Neural cell (in vitro differentiated cells): ENCODE data around the gene RPL28. TPM values are rescaled to one million over a fixed set of nuclear protein-coding genes. Genes with fewer than 3 reads are reported as not detected.

Experiments used
- H2AFZ ChIP-seq: fragments of 200-600, 300-800 bp; sonication (generic), shearing (Covaris generic); 2 replicates; pipeline ENCODE4 v1.6.0; 2014; ENCODE audit warnings: low read depth, mild to moderate bottlenecking, antibody characterized with exemption, low read length, moderate library complexity
- H3F3A ChIP-seq: fragments of 200-600 bp; shearing (Covaris generic); 2 replicates; pipeline ENCODE4 v1.6.1; 2016; ENCODE audit warnings: mild to moderate bottlenecking, moderate library complexity, mixed read lengths, antibody characterized with exemption, low read length; ENCODE audit not compliant: insufficient read depth, poor library complexity, severe bottlenecking
- H3K27ac ChIP-seq: fragments of 200-600, 300-800 bp; sonication (generic), shearing (Covaris generic); 2 replicates; pipeline ENCODE4 v1.5.1; 2014; ENCODE audit warnings: mild to moderate bottlenecking, low read length, moderate library complexity
- H3K27me3 ChIP-seq: fragments of 300-800, 200-600 bp; sonication (generic), shearing (Covaris generic); 2 replicates; pipeline ENCODE4 v1.6.0; 2014; ENCODE audit warnings: mild to moderate bottlenecking, low read depth, low read length, moderate library complexity; ENCODE audit not compliant: insufficient read depth
- H3K36me3 ChIP-seq: fragments of 300-800, 200-600 bp; sonication (generic), shearing (Covaris generic); 2 replicates; pipeline ENCODE4 v1.5.1; 2014; ENCODE audit warnings: mild to moderate bottlenecking, antibody characterized with exemption, low read length, moderate library complexity; ENCODE audit not compliant: insufficient read depth
- H3K4me2 ChIP-seq: fragments of 300-800, 200-600 bp; sonication (generic), shearing (Covaris generic); 2 replicates; pipeline ENCODE4 v1.6.0; 2014; ENCODE audit warnings: mild to moderate bottlenecking, low read length
- H3K4me3 ChIP-seq: fragments of 300-800, 200-600 bp; sonication (generic), shearing (Covaris generic); 2 replicates; pipeline ENCODE4 v1.5.1; 2014; ENCODE audit warnings: mild to moderate bottlenecking, low read length, moderate library complexity
- H3K79me2 ChIP-seq: fragments of 200-600 bp; shearing (Covaris generic); replicated peaks from 2 replicates; pipeline ENCODE4 v1.6.0; 2014; ENCODE audit warnings: mild to moderate bottlenecking, low read length, moderate library complexity; ENCODE audit not compliant: insufficient read depth
- H3K9ac ChIP-seq: fragments of 300-800, 200-600 bp; sonication (generic), shearing (Covaris generic); 2 replicates; pipeline ENCODE4 v1.6.1; 2016; ENCODE audit warnings: mild to moderate bottlenecking, low read length, mixed read lengths
- H3K9me2 ChIP-seq: fragments of 200-600 bp; shearing (Covaris generic); 2 replicates; pipeline ENCODE4 v1.6.1; 2016; ENCODE audit warnings: mild to moderate bottlenecking, low read length, mixed read lengths; ENCODE audit not compliant: insufficient read depth
- H3K9me3 ChIP-seq: fragments of 200-600, 300-800 bp; sonication (generic), shearing (Covaris generic); 2 replicates; pipeline ENCODE4 v1.6.1; 2016; ENCODE audit warnings: mild to moderate bottlenecking, mixed run types, low read length, moderate library complexity, mixed read lengths
- H4K20me1 ChIP-seq: fragments of 200-600 bp; shearing (Covaris generic); 2 replicates; pipeline ENCODE4 v1.6.1; 2016; ENCODE audit warnings: mild to moderate bottlenecking, mixed run types; ENCODE audit not compliant: insufficient read depth
- CTCF ChIP-seq: fragments of 450-650 bp; IDR thresholded peaks from 2 replicates; pipeline ENCODE4 v1.5.1; 2014; ENCODE audit warnings: antibody characterized with exemption, mild to moderate bottlenecking, moderate library complexity; ENCODE audit not compliant: poor library complexity, severe bottlenecking
- EP300 ChIP-seq: fragments of 450-650 bp; conservative IDR thresholded peaks from 2 replicates; pipeline ENCODE4 v1.6.1; 2014; ENCODE audit warnings: antibody characterized with exemption, mild to moderate bottlenecking, moderate library complexity; ENCODE audit not compliant: poor library complexity, severe bottlenecking
- EZH2 ChIP-seq: fragments of 200-600, 300-800 bp; shearing (Covaris generic), sonication (generic); IDR thresholded peaks from 2 replicates; pipeline ENCODE4 v1.6.1; 2014; ENCODE audit warnings: antibody characterized with exemption, low read length, borderline replicate concordance, mild to moderate bottlenecking; ENCODE audit not compliant: insufficient read depth, poor library complexity, severe bottlenecking
- MXI1 ChIP-seq: fragments of 450-650 bp; conservative IDR thresholded peaks from 2 replicates; pipeline ENCODE4 v1.6.1; 2014; ENCODE audit warnings: antibody characterized with exemption, mild to moderate bottlenecking; ENCODE audit not compliant: poor library complexity, severe bottlenecking
- POLR2AphosphoS5 ChIP-seq: IDR thresholded peaks from 2 replicates; pipeline ENCODE4 v1.6.1; 2012
- RAD21 ChIP-seq: fragments of 450-650 bp; conservative IDR thresholded peaks from 2 replicates; pipeline ENCODE4 v1.6.1; 2014; ENCODE audit warnings: antibody characterized with exemption, mild to moderate bottlenecking, moderate library complexity
- REST ChIP-seq: IDR thresholded peaks from 2 replicates; pipeline ENCODE4 v1.6.1; 2012; ENCODE audit warnings: borderline replicate concordance
- SMC3 ChIP-seq: fragments of 450-650 bp; conservative IDR thresholded peaks from 2 replicates; pipeline ENCODE4 v1.6.1; 2014; ENCODE audit warnings: antibody characterized with exemption, mild to moderate bottlenecking, moderate library complexity; ENCODE audit not compliant: poor library complexity
- TAF1 ChIP-seq: IDR thresholded peaks from 2 replicates; pipeline ENCODE4 v1.6.1; 2012; ENCODE audit warnings: low read depth
- polyA plus RNA-seq: library from polyadenylated mRNA; depleted of rRNA; stranded (reverse); fragments of >200 nt; gene quantifications from 2 replicates; pipeline ENCODE4 v1.2.3, GENCODE V29; 2014

Gene RPL28
- polyA plus RNA-seq, 1 donor from 2014 or later: 195 TPM

GRCh38 chr19:55368701-55369563 lies 16.8 kb upstream of the RPL28 start:
- H3F3A ChIP-seq: no peaks in the 10 kb centered on the region
- TF ChIP-seq POLR2AphosphoS5 (no peak), EZH2 (no peak), EP300 (no peak), MXI1 (no peak), CTCF (no peak), TAF1 (no peak)

GRCh38 chr19:55369653-55370304 lies 16.0 kb upstream of the RPL28 start:
- H3K27me3 ChIP-seq: peaks cover 35% of the 10 kb centered on the region
- no peaks in the 10 kb centered on the region for H3F3A ChIP-seq
- H3K79me2 ChIP-seq: no peaks in the 10 kb centered on the region
- no peaks in the 10 kb centered on the region for H3K9me3 ChIP-seq
- H3K4me3 ChIP-seq: peak overlapping the region; percentile 68
- no peaks in the 10 kb centered on the region for H4K20me1 ChIP-seq
- no peak overlapping the region for H3K27ac ChIP-seq
- peak overlapping the region; percentile 48 for H3K4me2 ChIP-seq
- no peaks in the 10 kb centered on the region for H3K36me3 ChIP-seq
- TF ChIP-seq POLR2AphosphoS5: peak; percentile 9
- TF ChIP-seq MXI1: no peak
- TF ChIP-seq EZH2: peak; percentile 11
- TF ChIP-seq SMC3: peak; percentile 17
- no peak for TF ChIP-seq EP300
- TF ChIP-seq RAD21: no peak
- no peak for TF ChIP-seq REST
- TF ChIP-seq TAF1: no peak
- no peak for TF ChIP-seq CTCF
- H2AFZ ChIP-seq: no peak overlapping the region
- H3K9ac ChIP-seq: peak overlapping the region; percentile 49
- no peaks in the 10 kb centered on the region for H3K9me2 ChIP-seq

More at GRCh38 chr19:55368701-55369563, 16.8 kb upstream of the RPL28 start:
- H3K4me2 ChIP-seq: no peak overlapping the region
- no peaks in the 10 kb centered on the region for H3K9me2 ChIP-seq
- no peaks in the 10 kb centered on the region for H3K79me2 ChIP-seq
- H3K27me3 ChIP-seq: peaks cover 35% of the 10 kb centered on the region
- H4K20me1 ChIP-seq: no peaks in the 10 kb centered on the region
- H3K27ac ChIP-seq: no peak overlapping the region
- H3K9ac ChIP-seq: no peak overlapping the region
- no peak overlapping the region for H3K4me3 ChIP-seq
- no peaks in the 10 kb centered on the region for H3K9me3 ChIP-seq
- no peak overlapping the region for H2AFZ ChIP-seq
- H3K36me3 ChIP-seq: no peaks in the 10 kb centered on the region
